SU-DHL-6 (cell line): ENCODE measurements around the gene DIAPH1.

Experiments
- CTCF ChIP-seq: fragments of 200-600 bp; sonication (generic); IDR thresholded peaks from one replicate; pipeline ENCODE4 v1.5.1; 2017; ENCODE audit warnings: antibody characterized with exemption, mild to moderate bottlenecking, low read length, moderate library complexity; ENCODE audit not compliant: insufficient read depth, poor library complexity, severe bottlenecking
- EZH2phosphoT487 ChIP-seq: fragments of 200-600 bp; sonication (generic), shearing (Covaris generic); conservative IDR thresholded peaks from 2 replicates; pipeline ENCODE4 v1.6.1; 2018; ENCODE audit warnings: mild to moderate bottlenecking, antibody characterized with exemption, low read length, moderate library complexity, mixed read lengths

- TF ChIP-seq CTCF (no peak), EZH2phosphoT487 (no peak)
These were observed 100.8 kb downstream of the DIAPH1 start for GRCh38 chr5:141517880-141518617.
